ENCODE results near the gene MFGE8.

GRCh38 chr15:88873786-88874185 is 39.4 kb downstream of the MFGE8 start:
- TF ChIP-seq CTCF (IDR thresholded peaks at IDR 0.05; ENCODE audit: low read length), result no peak
- no peak for TF ChIP-seq EZH2 (IDR thresholded peaks at IDR 0.05; ENCODE audit: borderline replicate concordance, low read length)

Measured in OCI-LY1 (cell line).